HG03103 (cell line): ENCODE data around the gene TRPT1.

ENCODE experiments used
- ATAC-seq: cut with Tn5 transposase; IDR thresholded peaks from one replicate; pipeline ENCODE4 v1.9.1; 2021; ENCODE audit warnings: low read depth; ENCODE audit not compliant: unreplicated experiment

Gene TRPT1

DNA sequence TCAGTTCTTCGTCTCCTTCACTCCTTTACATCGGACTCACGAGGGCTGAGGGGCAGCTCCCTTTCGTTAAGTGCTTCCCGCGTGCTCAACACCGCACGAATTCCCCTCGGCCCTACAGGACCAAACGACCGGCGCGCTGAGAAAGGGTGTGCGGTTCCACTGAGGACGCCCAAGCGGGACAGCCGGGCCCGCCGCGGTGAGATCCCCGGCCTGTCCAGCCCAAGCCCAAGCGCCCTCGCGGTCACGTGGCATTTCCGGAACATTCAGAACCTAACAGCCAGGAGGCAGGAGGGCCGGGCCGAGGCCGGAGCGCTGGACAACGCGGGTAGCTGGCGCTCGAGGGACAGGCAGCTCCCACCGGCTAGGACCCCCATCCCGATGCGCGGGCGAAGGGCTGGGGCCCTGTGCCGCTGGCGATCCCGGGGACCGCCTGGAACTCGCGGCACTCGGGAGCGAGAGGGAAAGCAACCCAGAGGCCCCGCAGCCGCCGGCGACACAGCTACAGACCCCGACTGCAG lies 40.8 kb downstream of the TRPT1 start:
- ATAC-seq = peak; percentile 8

DNA sequence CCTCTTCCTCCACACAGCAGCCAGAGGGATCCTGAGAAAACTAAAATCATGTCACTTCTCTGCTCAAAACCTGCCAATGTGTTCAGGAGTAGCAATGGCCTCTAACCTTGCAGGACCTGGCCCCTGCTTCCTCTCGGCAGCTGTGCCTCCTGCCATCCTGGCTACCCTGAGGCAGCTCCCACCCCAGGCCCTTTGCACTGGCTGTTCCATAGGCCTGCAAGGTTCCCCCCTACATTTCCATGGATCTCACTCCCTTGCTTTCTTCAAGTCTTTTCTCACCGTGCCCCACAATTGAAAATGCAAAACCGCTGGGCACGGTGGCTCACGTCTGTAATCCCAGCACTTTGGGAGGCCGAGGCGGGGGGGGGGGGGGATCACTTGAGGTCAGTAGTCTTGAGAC lies 42.1 kb downstream of the TRPT1 start:
- no peak for ATAC-seq

DNA sequence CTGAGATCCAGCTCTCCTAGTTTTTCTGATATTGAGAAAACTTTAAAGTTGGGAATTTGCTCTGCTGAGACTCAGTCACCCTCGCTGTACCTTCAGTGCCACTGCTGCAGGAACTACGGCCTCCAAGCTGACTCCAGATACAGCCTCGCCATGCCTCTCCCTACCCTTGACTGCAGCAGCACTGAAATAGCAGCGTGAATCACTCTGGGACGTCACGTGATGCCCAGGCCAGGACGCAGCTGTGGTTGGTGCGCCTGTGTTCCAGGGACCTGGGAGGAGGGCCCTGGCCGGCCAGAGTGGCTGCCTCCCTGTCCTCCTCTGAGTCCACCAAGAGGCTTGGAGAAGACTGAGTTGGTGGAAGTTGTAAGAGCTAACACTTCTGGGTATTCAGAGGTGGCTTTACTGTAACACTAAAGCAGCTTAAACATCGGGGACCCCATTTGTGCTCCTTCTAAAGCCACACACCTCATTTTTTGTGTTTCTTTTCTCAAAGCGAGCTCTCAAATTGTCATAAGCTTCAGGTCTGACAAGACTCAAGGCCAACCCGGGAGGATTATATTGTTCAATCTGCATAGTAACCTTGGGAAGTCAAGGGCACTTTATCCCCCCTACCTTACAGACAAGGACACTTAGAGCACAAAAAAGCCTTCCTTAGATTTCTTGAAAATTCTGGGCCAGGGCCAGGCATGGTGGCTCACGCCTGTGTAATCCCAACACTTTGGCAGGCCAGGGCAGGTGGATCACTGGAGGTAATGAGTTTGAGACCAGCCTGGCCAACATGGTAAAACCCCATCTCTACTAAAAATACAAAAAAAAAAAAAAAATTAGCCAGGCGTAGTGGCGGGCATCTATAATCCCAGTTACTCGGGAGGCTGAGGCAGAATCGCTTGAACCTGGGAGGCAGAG lies 44.2 kb downstream of the TRPT1 start:
- no peak for ATAC-seq

DNA sequence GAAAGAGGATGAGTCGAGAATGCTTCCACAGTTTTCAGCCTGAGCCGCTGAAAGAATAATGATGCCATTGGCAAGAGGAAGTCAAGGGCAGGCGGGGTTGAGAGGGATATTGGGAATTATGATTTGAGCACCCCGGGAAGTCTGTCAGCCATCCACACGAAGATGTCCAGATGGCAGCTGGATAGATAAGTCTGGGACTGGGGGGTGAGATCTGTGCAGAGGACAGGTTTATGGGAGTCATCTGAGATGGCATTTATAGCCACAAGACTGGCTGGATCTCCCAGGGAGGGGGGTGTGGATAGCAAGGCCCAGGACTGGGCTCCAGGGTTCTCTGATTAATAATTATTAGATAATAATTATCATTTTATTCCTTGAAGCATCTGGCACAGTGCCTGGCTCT lies 45.1 kb downstream of the TRPT1 start:
- ATAC-seq = no peak

DNA sequence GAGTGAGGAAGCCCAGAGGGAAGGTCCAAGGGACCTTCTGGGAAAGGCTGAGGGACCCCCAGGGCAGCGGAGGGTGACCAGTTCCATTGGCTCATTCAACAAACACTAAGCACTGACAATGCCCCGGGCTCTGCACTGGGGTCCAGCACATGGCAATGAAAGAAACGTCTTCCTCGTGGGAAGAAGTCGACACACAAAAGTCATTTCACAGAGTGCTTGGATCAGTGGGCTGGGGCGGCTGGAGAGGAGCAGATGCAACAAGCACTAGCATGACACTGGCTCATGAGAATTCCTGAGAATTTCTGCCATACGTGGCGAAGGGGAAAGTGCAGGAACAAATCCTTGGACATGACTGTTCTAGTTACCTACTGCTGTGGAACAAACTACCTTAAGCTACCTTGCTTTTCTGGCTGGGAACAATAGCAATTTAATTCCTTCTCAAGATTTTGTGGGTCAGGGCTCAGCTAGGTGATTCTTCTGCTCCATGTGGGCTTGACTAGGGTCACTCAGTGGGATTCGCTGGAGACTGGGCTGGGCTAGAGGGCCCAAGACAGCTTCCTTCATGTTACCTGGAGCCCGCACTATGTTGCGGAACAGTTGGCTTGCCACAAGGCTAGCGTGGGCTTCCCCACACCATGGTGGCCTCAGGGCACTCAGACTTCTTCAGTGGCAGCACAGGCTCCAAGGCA lies 46.9 kb downstream of the TRPT1 start:
- ATAC-seq = no peak

DNA sequence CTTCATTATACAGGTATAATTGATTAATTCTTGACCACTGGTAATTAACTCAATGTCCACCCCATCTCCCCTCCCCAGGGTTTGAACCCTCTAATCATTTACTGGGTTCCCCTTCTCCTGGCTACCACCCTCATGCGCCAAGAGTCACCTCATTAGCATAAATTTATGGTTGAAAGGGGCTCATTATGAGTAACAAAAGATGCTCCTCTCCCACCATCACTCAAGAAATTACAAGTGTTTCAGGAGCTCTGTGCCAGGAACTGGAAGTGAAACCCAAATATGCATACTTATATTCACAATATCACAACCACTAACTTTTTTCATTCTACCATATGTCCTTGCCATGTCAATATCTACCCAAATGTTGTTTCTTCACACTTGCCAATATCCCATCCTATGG lies 47.8 kb downstream of the TRPT1 start:
- no peak for ATAC-seq

DNA sequence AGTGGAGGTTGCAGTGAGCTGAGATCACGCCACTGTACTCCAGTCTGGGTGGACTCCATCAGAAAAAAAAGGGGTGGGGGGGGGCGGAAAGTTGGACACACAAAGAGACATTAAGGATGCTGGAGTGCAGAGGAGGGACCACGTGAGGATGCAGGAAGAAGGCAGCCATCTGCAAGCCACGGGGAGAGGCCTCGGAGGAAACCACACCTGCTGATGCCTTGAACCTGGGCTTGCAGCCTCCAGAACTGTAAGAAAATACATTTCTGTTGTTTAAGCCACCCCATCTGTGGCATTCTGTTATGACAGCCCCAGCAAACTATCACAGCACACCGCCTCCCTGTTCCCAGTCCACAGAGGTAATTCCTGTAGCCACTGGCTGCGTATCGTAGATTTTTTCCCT lies 49.2 kb downstream of the TRPT1 start:
- ATAC-seq = no peak
